Brain microvascular endothelial cell (primary cell): ENCODE results near the gene C10orf53.

Experiments used
- DNase-seq: peaks from one replicate; pipeline ENCODE4 v3.0.0-alpha.2; 2020
- H3K27ac ChIP-seq: fragments of 250-450 bp; sonication (Bioruptor Pico); 2 replicates; pipeline ENCODE4 v1.5.1; 2020; ENCODE audit warnings: mild to moderate bottlenecking, moderate library complexity
- H3K27me3 ChIP-seq: fragments of 250-450 bp; sonication (Bioruptor Pico); replicated peaks from 2 replicates; pipeline ENCODE4 v1.5.1; 2020; ENCODE audit warnings: mild to moderate bottlenecking
- H3K36me3 ChIP-seq: fragments of 250-450 bp; sonication (Bioruptor Pico); replicated peaks from 2 replicates; pipeline ENCODE4 v1.5.1; 2020; ENCODE audit warnings: mild to moderate bottlenecking
- H3K4me3 ChIP-seq: 2 replicates; pipeline ENCODE4 v1.5.1; 2011; ENCODE audit warnings: low read depth, mild to moderate bottlenecking, control low read depth, low read length, moderate library complexity
- CTCF ChIP-seq: IDR thresholded peaks from 2 replicates; pipeline ENCODE4 v1.5.1; 2011; ENCODE audit warnings: low read depth, mild to moderate bottlenecking, moderate library complexity, low read length, control low read depth, inconsistent platforms; ENCODE audit errors: missing control alignments
- in situ Hi-C: cut with HindIII; loops from 2 replicates; pipeline ENCODE4 v1.10.0; 2017; ENCODE audit warnings: low sequenced_read_pairs, low pct_ligation_motif_present

The C10orf53 gene

GRCh38 chr10:49738616-49739360 is 59.3 kb downstream of the C10orf53 start:
- no peak for TF ChIP-seq CTCF
- no peaks in the 10 kb centered on the region for H3K27me3 ChIP-seq
- no peak for DNase-seq
- H3K4me3 ChIP-seq: no peak overlapping the region
- H3K27ac ChIP-seq: no peak overlapping the region
- in situ Hi-C loops: no loop called here
- H3K36me3 ChIP-seq: no peaks in the 10 kb centered on the region

- TF ChIP-seq CTCF: no peak
- no peak for DNase-seq
- in situ Hi-C loops: no loop called here
- Histone ChIP-seq H3K27ac (no peak overlapping the region), H3K27me3 (no peaks in the 10 kb centered on the region), H3K36me3 (no peaks in the 10 kb centered on the region), H3K4me3 (no peak overlapping the region)
Observed at GRCh38 chr10:49739426-49739825, 60.0 kb downstream of the C10orf53 start.

- TF ChIP-seq CTCF: no peak
- H3K27me3 ChIP-seq: no peaks in the 10 kb centered on the region
- in situ Hi-C loops: no loop called here
- H3K4me3 ChIP-seq: no peak overlapping the region
- H3K36me3 ChIP-seq: no peaks in the 10 kb centered on the region
- no peak overlapping the region for H3K27ac ChIP-seq
- DNase-seq: no peak
Observed at GRCh38 chr10:49740346-49741107, 61.1 kb downstream of the C10orf53 start.

GRCh38 chr10:49741108-49741995 is 61.9 kb downstream of the C10orf53 start:
- Histone ChIP-seq H3K27ac (no peak overlapping the region), H3K27me3 (no peaks in the 10 kb centered on the region), H3K4me3 (no peak overlapping the region), H3K36me3 (no peaks in the 10 kb centered on the region)
- no peak for TF ChIP-seq CTCF
- no peak for DNase-seq
- in situ Hi-C loops: no loop called here

GRCh38 chr10:49742683-49743463 is 63.4 kb downstream of the C10orf53 start:
- no peak for TF ChIP-seq CTCF
- in situ Hi-C loops: no loop called here
- no peak overlapping the region for H3K4me3 ChIP-seq

More at GRCh38 chr10:49742683-49743463, 63.4 kb downstream of the C10orf53 start:
- Histone ChIP-seq H3K27me3 (no peaks in the 10 kb centered on the region), H3K36me3 (no peaks in the 10 kb centered on the region), H3K27ac (no peak overlapping the region)
- no peak for DNase-seq
